G401.6 (cell line): Measurements from ENCODE around the gene CEACAM18.
"Not testable (repeated sequence)": the region's sequence is repeated elsewhere in the genome, so short reads cannot be mapped to it uniquely, and the experiment has no call there.

Source experiments
- FAIRE-seq: peaks from 2 replicates; lab custom pipeline; 2012; peaks lifted over from hg19 to GRCh38; lab: Jason Lieb, UNC

The CEACAM18 gene

GRCh38 chr19:51461723-51462161 is 16.6 kb upstream of the CEACAM18 start:
- FAIRE-seq, result no peak

DNA sequence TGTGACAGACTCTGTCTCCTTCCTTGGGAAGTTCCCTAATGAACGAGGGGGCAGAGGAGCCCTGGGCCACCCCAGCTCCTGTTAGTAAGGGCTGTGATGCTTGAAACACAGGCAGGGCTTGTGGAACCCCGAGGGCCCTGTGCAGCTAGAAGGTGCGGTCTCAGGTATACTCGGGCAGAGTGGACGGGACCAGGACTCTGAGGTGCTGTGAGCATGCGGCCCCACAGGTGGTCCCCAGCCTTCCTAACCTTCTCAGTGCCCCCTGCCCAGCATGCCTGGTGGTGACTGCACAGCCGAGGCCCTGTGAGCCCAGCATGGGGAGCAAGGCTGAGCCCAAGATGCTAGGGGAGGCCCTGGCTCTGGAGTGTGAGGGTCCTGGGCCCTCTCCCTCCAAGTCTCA is 16.1 kb upstream of the CEACAM18 start:
- no peak for FAIRE-seq

- no peak for FAIRE-seq
Measured at GRCh38 chr19:51462681-51463080, 15.7 kb upstream of the CEACAM18 start.

- not testable (repeated sequence) for FAIRE-seq
Measured at GRCh38 chr19:51463976-51464581, 14.3 kb upstream of the CEACAM18 start.

- no peak for FAIRE-seq
Measured at GRCh38 chr19:51466723-51467122, 11.6 kb upstream of the CEACAM18 start.

GRCh38 chr19:51467864-51468544 is 10.3 kb upstream of the CEACAM18 start:
- no peak for FAIRE-seq

DNA sequence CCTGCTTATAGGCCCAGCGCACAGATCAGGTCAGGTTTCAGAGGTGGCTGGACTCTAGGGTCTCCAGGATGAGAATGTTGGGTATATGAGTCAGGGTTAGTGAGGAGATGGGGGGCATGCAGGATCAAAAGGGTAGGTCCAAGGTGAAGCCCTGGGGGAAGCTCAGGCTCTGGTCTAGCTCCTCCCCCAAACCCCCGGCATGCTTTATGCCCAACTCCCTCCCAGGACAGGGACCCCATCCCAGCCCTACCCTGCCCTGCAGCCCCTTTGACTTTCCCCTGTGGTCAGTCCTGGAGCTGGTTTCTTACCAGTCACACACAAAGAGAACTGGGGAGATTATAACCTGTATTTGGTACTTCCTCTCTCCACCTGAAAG is 9.8 kb upstream of the CEACAM18 start:
- FAIRE-seq, result no peak

DNA sequence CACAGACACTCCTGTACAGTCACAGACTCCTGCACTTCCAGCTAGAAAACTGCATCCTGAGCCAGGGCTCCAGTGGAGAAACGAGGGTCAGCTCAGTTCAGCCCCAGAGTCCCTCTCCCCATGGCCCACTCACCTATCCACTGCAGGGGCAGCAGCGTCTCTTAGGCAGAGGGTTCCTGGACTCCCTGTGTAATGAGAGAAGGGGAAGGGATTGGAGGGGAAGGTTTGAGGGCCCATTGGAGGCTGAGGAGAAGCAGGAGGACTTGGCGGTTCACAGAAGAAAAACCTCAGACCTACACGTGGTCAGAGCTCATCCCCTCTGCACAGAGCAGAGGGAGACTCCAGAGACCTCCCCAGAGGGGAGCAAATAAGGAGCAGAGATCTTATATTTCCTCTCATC is 9.2 kb upstream of the CEACAM18 start:
- no peak for FAIRE-seq

GRCh38 chr19:51469629-51470028 is 8.7 kb upstream of the CEACAM18 start:
- FAIRE-seq, result no peak

- FAIRE-seq, result no peak
Measured at GRCh38 chr19:51470966-51471365, 7.4 kb upstream of the CEACAM18 start.

GRCh38 chr19:51471527-51471926 is 6.8 kb upstream of the CEACAM18 start:
- FAIRE-seq, result no peak

- no peak for FAIRE-seq
Measured at GRCh38 chr19:51472607-51473006, 5.7 kb upstream of the CEACAM18 start.

GRCh38 chr19:51473009-51473707 is 5.2 kb upstream of the CEACAM18 start:
- no peak for FAIRE-seq

DNA sequence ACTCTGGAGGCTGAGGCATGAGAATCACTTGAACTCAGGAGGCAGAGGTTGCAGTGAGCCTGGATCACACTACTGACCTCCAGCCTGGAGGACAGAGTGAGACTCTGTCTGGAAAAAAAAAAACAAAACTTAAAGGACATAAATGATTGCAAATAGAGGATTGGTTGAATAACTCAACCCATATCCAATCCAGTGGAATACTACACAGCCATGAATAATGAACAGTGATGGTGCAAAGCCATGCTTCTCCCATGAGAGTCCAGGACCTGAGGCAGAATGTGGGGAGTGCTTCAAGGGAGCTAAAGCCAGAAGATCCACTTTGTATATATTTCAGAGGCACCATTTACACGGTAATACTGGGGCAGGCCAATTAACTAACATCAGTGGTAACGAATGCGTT is 2.2 kb upstream of the CEACAM18 start:
- FAIRE-seq, result no peak

GRCh38 chr19:51477344-51477743 is 995 bp upstream of the CEACAM18 start:
- no peak for FAIRE-seq

DNA sequence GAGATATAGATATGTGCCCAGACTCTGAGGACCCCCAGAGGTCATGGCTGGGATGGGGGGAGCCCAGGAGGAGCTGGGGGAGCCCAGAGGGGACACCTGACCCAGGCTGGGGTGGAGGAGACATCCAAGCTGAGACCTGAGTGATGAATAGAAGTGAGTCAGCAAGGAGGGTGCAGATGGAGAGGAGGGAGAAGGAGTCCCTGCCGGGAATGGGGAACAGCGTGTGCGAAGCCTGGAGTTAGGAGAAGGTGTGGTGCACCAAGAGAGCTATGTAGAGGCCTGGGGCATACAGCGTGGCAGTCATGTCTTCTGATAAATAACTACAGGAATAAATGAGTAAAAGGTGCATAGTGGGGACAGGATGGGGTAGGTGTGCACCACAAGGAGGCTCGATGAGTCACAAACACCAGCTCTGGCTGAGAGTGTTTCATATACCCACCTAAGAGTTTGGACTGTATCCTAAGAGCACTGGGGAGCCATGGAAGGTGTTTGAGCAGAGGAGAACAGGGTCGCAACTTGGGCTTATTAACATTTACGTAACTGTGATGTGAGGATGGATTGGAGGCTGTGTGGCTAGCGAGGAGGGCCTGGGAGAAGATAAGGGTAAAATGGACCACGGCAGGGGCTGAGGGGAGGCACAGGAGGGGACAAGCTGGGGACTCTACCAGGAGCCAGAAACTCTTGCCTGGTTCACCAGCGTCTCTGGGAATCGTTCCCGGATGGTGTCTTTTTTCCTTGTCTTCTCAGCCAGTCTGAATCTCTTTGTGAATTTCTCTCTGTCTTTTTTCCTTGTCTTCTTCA is 1.4 kb downstream of the CEACAM18 start:
- no peak for FAIRE-seq

- no peak for FAIRE-seq
Measured at GRCh38 chr19:51480590-51480989, 2.3 kb downstream of the CEACAM18 start.

- no peak for FAIRE-seq
Measured at GRCh38 chr19:51485960-51486660, 7.8 kb downstream of the CEACAM18 start.

- no peak for FAIRE-seq
Measured at GRCh38 chr19:51488491-51488890, 10.2 kb downstream of the CEACAM18 start.

DNA sequence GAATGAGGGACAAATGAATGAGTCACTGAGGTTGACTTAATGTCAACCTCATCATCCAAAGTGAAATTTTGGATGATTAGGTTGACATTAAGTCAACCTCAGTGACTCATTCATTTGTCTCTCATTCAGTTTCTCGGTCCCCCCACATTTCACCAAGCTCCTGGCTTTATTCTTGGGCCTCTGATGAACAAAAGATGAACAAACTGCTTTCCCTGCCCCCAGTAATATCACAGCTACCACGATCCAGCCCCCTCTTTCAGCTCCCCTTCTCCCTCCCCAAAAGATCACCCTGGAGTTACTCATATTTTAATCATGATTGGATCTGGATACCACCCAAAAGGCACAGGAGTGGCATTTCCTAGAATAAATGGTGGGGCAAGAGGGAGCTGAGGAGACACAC is 10.8 kb downstream of the CEACAM18 start:
- no peak for FAIRE-seq

GRCh38 chr19:51490676-51491075 is 12.3 kb downstream of the CEACAM18 start:
- no peak for FAIRE-seq

GRCh38 chr19:51491586-51491985 is 13.2 kb downstream of the CEACAM18 start:
- FAIRE-seq, result no peak
